GM18498 (cell line): ENCODE data around the gene LRBA.
A peak's percentile ranks its signal among the peaks of the same experiment; 100 is the strongest.
"Not testable (repeated sequence)": the region's sequence is repeated elsewhere in the genome, so short reads cannot be mapped to it uniquely, and the experiment has no call there.

Experiments
- ATAC-seq: cut with Tn5 transposase; IDR thresholded peaks from one replicate; pipeline ENCODE4 v1.9.1; 2021; ENCODE audit warnings: mild to moderate bottlenecking, moderate library complexity; ENCODE audit not compliant: unreplicated experiment

The LRBA gene

GRCh38 chr4:151022586-151022985 lies 7.5 kb upstream of the LRBA start:
- ATAC-seq, result no peak

DNA sequence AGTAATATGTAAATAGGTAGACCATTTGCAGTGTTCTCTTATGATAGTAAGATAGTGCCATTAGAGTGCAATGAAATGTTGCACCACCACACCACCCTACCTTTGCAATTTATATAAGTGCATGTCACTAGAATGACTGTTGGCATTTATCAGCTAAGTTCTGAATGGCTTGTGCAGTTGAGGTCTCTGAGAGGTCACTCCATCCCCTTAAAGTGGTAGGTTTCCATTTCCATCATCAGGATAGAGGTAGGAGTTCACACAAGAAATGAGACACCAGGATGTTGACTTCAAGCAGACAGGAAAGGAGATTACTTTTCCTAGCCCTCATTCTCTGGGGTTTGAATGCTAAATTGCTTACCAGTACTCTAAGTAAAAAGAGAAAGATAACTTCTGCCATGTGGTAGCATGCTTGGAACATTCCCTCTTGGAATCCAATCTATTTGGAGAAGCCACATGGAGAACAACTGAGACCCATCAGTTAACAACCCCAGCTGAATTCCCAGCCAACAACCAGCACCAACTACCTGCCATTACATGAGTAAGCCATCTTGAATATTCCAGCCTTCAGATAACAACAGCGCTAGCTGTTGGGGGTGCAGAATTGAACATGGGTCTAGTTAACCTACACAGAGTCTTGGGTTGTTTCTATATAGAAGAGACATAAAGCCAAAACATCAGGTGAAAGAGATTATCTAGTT lies 6.7 kb upstream of the LRBA start:
- no peak for ATAC-seq

GRCh38 chr4:151015459-151016347 lies 619 bp upstream of the LRBA start:
- ATAC-seq, result peak; percentile 81

GRCh38 chr4:151013944-151014343 lies 1.1 kb downstream of the LRBA start:
- ATAC-seq, result no peak

DNA sequence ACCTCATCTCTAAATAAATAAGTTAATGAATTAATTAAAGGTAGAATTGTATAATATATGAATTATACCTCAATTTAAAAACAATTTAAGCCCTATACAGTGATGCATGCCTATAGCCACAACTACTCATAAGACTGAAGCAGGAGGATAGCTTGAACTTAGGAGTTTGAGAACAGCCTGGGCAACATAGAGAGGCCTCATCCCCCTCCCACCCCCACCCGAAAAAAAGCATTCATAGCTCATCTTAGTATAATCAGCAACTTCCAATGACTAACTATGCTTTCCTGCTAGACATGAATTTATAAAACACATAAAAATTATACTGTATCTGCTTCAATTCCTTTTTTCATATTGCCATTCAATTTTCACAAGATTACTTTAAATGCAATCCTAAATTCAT lies 1.6 kb downstream of the LRBA start:
- no peak for ATAC-seq

DNA sequence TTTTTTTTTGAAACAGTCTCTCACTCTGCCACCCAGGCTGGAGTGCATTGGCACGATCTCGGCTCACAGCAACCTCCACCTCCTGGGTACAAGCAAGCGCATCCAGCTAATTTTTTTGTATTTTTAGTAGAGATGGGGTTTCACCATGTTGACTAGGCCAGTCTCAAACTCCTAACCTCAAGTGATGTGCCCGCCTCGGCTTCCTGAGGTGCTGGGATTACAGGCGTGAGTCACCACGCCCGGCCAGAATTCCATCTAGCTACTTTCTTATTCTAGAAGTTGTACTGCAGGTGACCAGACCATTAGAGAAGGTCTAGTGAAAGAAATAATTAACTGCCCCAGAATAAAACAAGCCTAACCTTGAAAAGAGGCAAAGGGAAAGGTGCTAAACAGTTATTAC lies 2.3 kb downstream of the LRBA start:
- ATAC-seq, result no peak

- no peak for ATAC-seq
Measured at GRCh38 chr4:151012376-151012775, 2.7 kb downstream of the LRBA start.

DNA sequence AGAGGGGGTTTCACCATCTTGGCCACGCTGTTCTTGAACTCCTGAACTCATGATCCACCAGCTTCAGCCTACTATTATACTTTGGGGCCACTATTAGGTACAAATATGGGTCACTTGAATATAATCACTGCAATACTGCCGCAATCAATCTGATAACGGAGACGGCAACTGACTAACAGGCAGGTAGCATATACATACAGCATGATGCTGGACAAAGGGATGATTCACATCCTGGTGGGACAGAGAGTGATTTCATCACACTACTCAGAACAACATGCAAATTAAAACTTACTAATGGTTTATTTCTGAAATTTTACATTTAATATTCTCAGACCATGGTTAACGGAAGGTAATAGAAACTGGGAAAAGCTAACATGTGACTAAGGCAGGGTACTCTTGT lies 10.9 kb downstream of the LRBA start:
- no peak for ATAC-seq

- ATAC-seq, result no peak
Measured at GRCh38 chr4:151000747-151001429, 14.2 kb downstream of the LRBA start.

DNA sequence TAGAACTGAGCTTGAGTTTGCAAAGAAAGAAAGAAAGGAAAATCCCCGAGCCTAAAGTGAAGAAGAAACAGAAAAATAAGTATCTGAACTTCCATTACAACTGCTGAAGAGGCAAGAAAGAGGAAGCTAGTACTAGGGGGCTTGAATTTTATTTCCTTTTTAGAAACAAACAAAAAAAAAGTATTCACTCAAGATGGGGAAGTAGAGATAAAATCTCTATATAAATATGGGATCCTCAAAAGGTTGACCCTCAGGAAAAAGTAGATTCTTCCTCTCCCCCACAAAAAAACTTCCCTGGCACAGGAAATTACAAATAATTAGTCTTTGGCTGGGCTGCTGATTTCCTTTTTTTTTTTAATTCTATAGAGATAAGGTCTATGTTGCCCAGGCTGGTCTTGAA lies 16.0 kb downstream of the LRBA start:
- ATAC-seq, result no peak

GRCh38 chr4:150997141-150997540 lies 17.9 kb downstream of the LRBA start:
- no peak for ATAC-seq

- ATAC-seq, result no peak
Measured at GRCh38 chr4:150994721-150995120, 20.4 kb downstream of the LRBA start.

GRCh38 chr4:150993577-150993976 lies 21.5 kb downstream of the LRBA start:
- not testable (repeated sequence) for ATAC-seq

DNA sequence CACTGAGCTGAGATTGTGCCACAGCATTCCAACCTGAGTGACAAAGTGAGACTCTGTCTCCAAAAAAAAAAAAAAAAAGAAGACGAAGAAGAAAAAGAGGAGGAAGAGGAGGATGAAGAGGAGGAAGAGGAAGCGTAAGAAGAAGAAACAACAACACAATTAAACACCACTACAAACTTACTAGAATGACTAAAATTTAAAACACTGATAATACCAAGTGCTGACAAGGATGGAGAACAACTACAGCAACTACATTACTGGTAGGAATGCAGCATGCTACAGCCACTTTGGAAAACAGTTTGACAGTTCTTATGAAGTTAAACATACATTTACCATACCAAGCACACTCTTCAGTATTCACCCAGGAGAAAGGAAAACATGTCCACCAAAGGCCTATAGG lies 24.1 kb downstream of the LRBA start:
- no peak for ATAC-seq

DNA sequence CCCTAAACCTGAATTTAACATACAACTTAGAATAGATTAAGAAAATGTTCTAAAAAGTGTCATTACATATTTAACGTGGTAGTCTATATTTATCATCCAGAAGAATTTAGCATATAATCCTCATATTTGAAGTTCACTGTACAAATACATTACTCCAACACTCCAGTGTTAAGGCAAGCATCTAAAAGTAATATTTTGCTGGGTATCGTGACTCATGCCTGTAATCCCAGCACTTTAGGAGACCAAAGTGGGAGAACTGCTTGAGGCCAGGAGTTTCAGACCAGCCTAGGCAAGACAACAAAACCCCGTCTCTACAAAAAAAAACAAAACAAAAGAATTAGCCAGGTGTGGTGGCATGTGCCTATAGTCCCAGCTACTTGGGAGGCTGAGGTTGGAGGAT lies 24.8 kb downstream of the LRBA start:
- no peak for ATAC-seq

DNA sequence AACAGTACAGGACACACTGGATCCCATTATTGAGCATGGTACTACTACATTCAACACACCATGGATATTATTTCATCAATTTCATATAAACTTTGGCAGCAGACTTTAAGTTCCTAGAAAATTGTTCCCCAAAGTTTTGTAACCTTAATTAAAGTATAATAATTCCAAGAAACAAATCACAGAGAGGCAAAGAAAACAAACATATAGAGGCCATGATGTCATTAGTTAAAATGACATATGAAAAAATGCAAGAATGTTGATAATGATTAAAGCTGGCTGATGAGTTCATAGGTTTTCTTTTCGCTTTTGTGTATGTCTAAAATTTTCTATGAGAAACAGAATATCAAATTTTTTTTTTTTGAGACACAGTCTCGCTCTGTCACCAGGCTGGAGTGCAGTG lies 26.8 kb downstream of the LRBA start:
- ATAC-seq, result no peak

DNA sequence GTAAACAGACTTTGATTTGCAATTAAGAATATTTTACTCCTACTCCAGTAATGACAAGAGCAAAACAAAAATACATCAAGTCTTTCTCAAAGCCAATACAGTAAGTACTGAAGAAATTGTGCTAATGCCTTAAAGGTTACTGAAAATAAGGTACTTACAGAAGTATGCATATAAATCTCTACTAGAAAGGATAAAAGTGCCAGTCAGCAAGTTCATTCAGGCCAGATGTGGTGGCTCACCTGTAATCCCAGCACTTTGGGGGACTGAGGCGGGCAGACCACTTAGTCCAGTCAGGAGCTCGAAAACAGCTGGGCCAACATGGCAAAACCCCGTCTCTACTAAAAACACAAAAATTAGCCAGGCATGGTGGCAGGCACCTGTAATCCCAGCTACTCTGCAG lies 27.9 kb downstream of the LRBA start:
- no peak for ATAC-seq

- ATAC-seq, result peak; percentile 63
Measured at GRCh38 chr4:150986085-150986484, 29.0 kb downstream of the LRBA start.

DNA sequence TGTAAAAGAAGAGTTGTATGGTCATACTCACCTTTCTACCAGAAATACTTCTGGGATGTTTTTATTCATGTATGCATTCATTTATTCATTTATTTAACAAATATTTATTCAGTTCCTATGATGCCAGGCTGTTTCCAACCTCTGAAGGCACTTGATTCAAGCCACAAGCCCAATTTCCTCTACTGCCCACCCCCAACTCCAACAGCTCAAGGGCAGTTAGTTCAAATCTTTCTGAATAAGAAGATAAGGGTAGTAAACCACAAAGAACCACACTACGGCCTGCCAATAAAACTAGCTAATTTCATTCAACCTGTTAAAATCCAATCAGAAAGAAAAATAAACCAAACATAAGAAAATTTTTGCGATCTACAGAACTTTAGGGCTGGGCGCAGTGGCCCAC lies 31.2 kb downstream of the LRBA start:
- ATAC-seq, result no peak

- no peak for ATAC-seq
Measured at GRCh38 chr4:150982557-150983233, 32.4 kb downstream of the LRBA start.
